OCI-LY7 (cell line): ENCODE results near the gene OTOP3. TPM values are rescaled to one million over a fixed set of nuclear protein-coding genes. Genes with fewer than 3 reads are reported as not detected.

Experiments used
- BruUV-seq: library from RNA; stranded (reverse); fragments of 400-500 nt; replicated peaks from 2 replicates; lab custom pipeline; 2021; lab: Mats Ljungman, UMichigan
- CTCF ChIA-PET: fragments of 300-600 bp; sonication (Branson Sonifier 250); formaldehyde crosslinking; loops from one replicate; lab custom pipeline; 2022; ENCODE audit warnings: antibody characterized with exemption; ENCODE audit not compliant: unreplicated experiment; lab: Charles Lee
- POLR2A ChIA-PET: fragments of 300-600 bp; sonication (Branson Sonifier 250); formaldehyde crosslinking; loops from one replicate; lab custom pipeline; 2022; ENCODE audit warnings: antibody characterized with exemption; lab: Charles Lee
- DNase-seq: peaks from one replicate; pipeline ENCODE4 v3.0.0-alpha.2; 2015; ENCODE audit warnings: low spot score
- H2AFZ ChIP-seq: fragments of 200-600 bp; sonication (generic), shearing (Covaris generic); 2 replicates; pipeline ENCODE4 v1.6.1; 2014; ENCODE audit warnings: mild to moderate bottlenecking, antibody characterized with exemption, low read length, moderate library complexity
- H3K27ac ChIP-seq: fragments of 200-600 bp; sonication (generic); 2 replicates; pipeline ENCODE4 v1.5.1; 2014; ENCODE audit warnings: mixed run types, low read depth, mild to moderate bottlenecking, moderate library complexity, low read length, inconsistent platforms; ENCODE audit not compliant: poor library complexity, severe bottlenecking
- H3K36me3 ChIP-seq: fragments of 200-600 bp; sonication (generic); 2 replicates; pipeline ENCODE4 v1.6.1; 2014; ENCODE audit warnings: mild to moderate bottlenecking, antibody characterized with exemption, low read length, moderate library complexity, mixed read lengths; ENCODE audit not compliant: insufficient read depth
- H3K4me1 ChIP-seq: fragments of 200-600 bp; sonication (generic); 2 replicates; pipeline ENCODE4 v1.5.1; 2014; ENCODE audit warnings: mild to moderate bottlenecking, low read length; ENCODE audit not compliant: insufficient read depth, poor library complexity, severe bottlenecking
- H3K4me2 ChIP-seq: fragments of 200-600 bp; sonication (generic); 2 replicates; pipeline ENCODE4 v1.6.1; 2014; ENCODE audit warnings: mild to moderate bottlenecking, low read length
- H3K4me3 ChIP-seq: fragments of 200-600 bp; sonication (generic); 2 replicates; pipeline ENCODE4 v1.5.1; 2014; ENCODE audit warnings: mild to moderate bottlenecking, low read depth, low read length; ENCODE audit not compliant: poor library complexity, severe bottlenecking
- H3K79me2 ChIP-seq: fragments of 200-600 bp; sonication (generic); 2 replicates; pipeline ENCODE4 v1.6.1; 2016; ENCODE audit warnings: low read depth, mild to moderate bottlenecking, low read length, moderate library complexity, mixed read lengths; ENCODE audit not compliant: insufficient read depth
- H3K9me2 ChIP-seq: fragments of 200-600 bp; sonication (generic); 2 replicates; pipeline ENCODE4 v1.6.1; 2016; ENCODE audit warnings: mild to moderate bottlenecking, low read length, mixed read lengths; ENCODE audit not compliant: insufficient read depth
- H3K9me3 ChIP-seq: fragments of 200-600 bp; sonication (generic); 2 replicates; pipeline ENCODE4 v1.6.1; 2014; ENCODE audit warnings: mild to moderate bottlenecking, mixed run types, low read length, mixed read lengths
- H4K20me1 ChIP-seq: fragments of 200-600 bp; sonication (generic); 2 replicates; pipeline ENCODE4 v1.6.1; 2014; ENCODE audit warnings: mild to moderate bottlenecking, antibody characterized with exemption, low read length, moderate library complexity, mixed read lengths; ENCODE audit not compliant: insufficient read depth
- CTCF ChIP-seq: fragments of 200-600 bp; sonication (generic); conservative IDR thresholded peaks from 2 replicates; pipeline ENCODE4 v1.5.1; 2014; ENCODE audit warnings: mild to moderate bottlenecking, antibody characterized with exemption, low read length, moderate library complexity, mixed read lengths
- EZH2phosphoT487 ChIP-seq: fragments of 200-600 bp; sonication (generic); IDR thresholded peaks from 2 replicates; pipeline ENCODE4 v1.6.1; 2018; ENCODE audit warnings: low read depth, borderline replicate concordance, mild to moderate bottlenecking, mixed run types, antibody characterized with exemption, low read length, moderate library complexity, mixed read lengths
- intact Hi-C: fragments of 100-400 bp; cut with micrococcal nuclease; formaldehyde crosslinking; loops from one replicate; pipeline ENCODE4 v1.10.0; 2022; ENCODE audit not compliant: unreplicated experiment
- total RNA-seq, 2 experiments: library from RNA; depleted of rRNA in 1 of 2; stranded (reverse); fragments of >200 nt in 1 of 2; shearing (Covaris generic) in 1 of 2; gene quantifications; 2 replicates each; pipeline ENCODE4 v1.2.3, GENCODE V29; 2014 to 2022

The OTOP3 gene
- total RNA-seq, 2 experiments from 2014 or later = not detected

- BruUV-seq = no TSS peak
- Histone ChIP-seq H3K4me3 (no peak overlapping the region), H3K4me1 (peaks cover 7% of the 10 kb centered on the region), H3K79me2 (no peaks in the 10 kb centered on the region), H2AFZ (no peak overlapping the region), H3K4me2 (no peak overlapping the region), H3K9me2 (no peaks in the 10 kb centered on the region), H3K9me3 (no peaks in the 10 kb centered on the region), H3K27ac (no peak overlapping the region), H3K36me3 (no peaks in the 10 kb centered on the region), H4K20me1 (no peaks in the 10 kb centered on the region)
- intact Hi-C loops = no loop called here
- DNase-seq = no peak
- POLR2A ChIA-PET = interaction anchor here (0.7 kb wide), 1 partner anchor 34 kb away, joined by 3 read pairs; no protein-coding TSS in a partner anchor
- CTCF ChIA-PET = interaction anchor here (0.6 to 2.3 kb wide), 6 partner anchors 10 to 101 kb away, joined by 3 to 26 read pairs (median 4); partner anchors contain the start of genes HID1 and MRPL58
- TF ChIP-seq EZH2phosphoT487 (no peak), CTCF (no peak)
Observed at GRCh38 chr17:74962622-74963394, 27.1 kb downstream of the OTOP3 start.

- Histone ChIP-seq H3K4me1 (peaks cover 7% of the 10 kb centered on the region), H2AFZ (no peak overlapping the region), H3K9me3 (no peaks in the 10 kb centered on the region), H3K4me2 (no peak overlapping the region), H4K20me1 (no peaks in the 10 kb centered on the region), H3K27ac (no peak overlapping the region), H3K4me3 (no peak overlapping the region), H3K9me2 (no peaks in the 10 kb centered on the region), H3K79me2 (no peaks in the 10 kb centered on the region), H3K36me3 (no peaks in the 10 kb centered on the region)
- TF ChIP-seq EZH2phosphoT487 (no peak), CTCF (peak; percentile 58)
- CTCF ChIA-PET = interaction anchor here (1.0 to 1.4 kb wide), 2 partner anchors 9 to 100 kb away, joined by 3 to 4 read pairs; partner anchors contain the start of gene HID1
- POLR2A ChIA-PET = interaction anchor here (0.5 to 0.7 kb wide), 3 partner anchors 10 to 61 kb away, joined by 3 to 6 read pairs (median 3); no protein-coding TSS in a partner anchor
- DNase-seq = peak; percentile 26
- intact Hi-C loops = no loop called here
- BruUV-seq = no TSS peak
Observed at GRCh38 chr17:74963656-74964055, 28.0 kb downstream of the OTOP3 start.
